SK-N-SH (cell line): ENCODE results near the gene SLC22A7. TPM values are rescaled to one million over a fixed set of nuclear protein-coding genes. Genes with fewer than 3 reads are reported as not detected.

Source experiments
- CTCF ChIA-PET: fragments of 300-600, 350-600 bp; formaldehyde crosslinking; extraction: SDS; loops from one replicate; lab custom pipeline; 2021; lab: Yijun Ruan, JAX
- POLR2A ChIA-PET: fragments of 350-600 bp; sonication (Branson Sonifier 250); formaldehyde crosslinking; extraction: SDS; loops from one replicate; lab custom pipeline; 2020; ENCODE audit warnings: antibody characterized with exemption, inconsistent platforms; lab: Yijun Ruan, JAX
- DNase-seq: peaks from one replicate; pipeline ENCODE4 v3.0.0; 2012
- H2AFZ ChIP-seq: fragments of 200-600 bp; sonication (generic); 2 replicates; pipeline ENCODE4 v1.8.1; 2016; ENCODE audit warnings: antibody characterized with exemption, mild to moderate bottlenecking, low read depth
- H3F3A ChIP-seq: fragments of 200-600 bp; sonication (generic); replicated peaks from 2 replicates; pipeline ENCODE3; 2016; ENCODE audit warnings: antibody characterized with exemption, mild to moderate bottlenecking; ENCODE audit not compliant: insufficient read depth
- H3K27ac ChIP-seq, 2 experiments: fragments of 200-500 bp in 1 of 2; fragments of 200-600 bp in 1 of 2; sonication (Bioruptor generic) in 1 of 2; sonication (generic), shearing (Covaris generic) in 1 of 2; 2 replicates each; pipeline versions ENCODE4 v1.5.1 to v1.6.1; 2014 to 2016; ENCODE audit warnings: low read depth in 2 of 2, inconsistent platforms in 1 of 2, low read length in 1 of 2, mild to moderate bottlenecking in 1 of 2, mixed read lengths in 1 of 2
- H3K27me3 ChIP-seq: fragments of 200-600 bp; sonication (generic), shearing (Covaris generic); 2 replicates; pipeline ENCODE4 v1.6.1; 2016; ENCODE audit warnings: mixed run types; ENCODE audit not compliant: insufficient read depth
- H3K36me3 ChIP-seq, 2 experiments: fragments of 200-500 bp in 1 of 2; fragments of 200-600 bp in 1 of 2; sonication (Bioruptor generic) in 1 of 2; sonication (generic) in 1 of 2; replicated peaks in 1 of 2; 2 replicates each; pipeline versions ENCODE3 to v1.5.1; 2014 to 2016; ENCODE audit warnings: low read length in 1 of 2, mild to moderate bottlenecking in 1 of 2; ENCODE audit not compliant: insufficient read depth in 2 of 2, control insufficient read depth in 1 of 2
- H3K4me1 ChIP-seq, 2 experiments: fragments of 200-500 bp in 1 of 2; fragments of 200-600 bp in 1 of 2; sonication (Bioruptor generic) in 1 of 2; sonication (generic), shearing (Covaris generic) in 1 of 2; 2 replicates each; pipeline versions ENCODE4 v1.5.1 to v1.6.1; 2014 to 2016; ENCODE audit warnings: low read depth in 1 of 2, low read length in 1 of 2, mixed run types in 1 of 2; ENCODE audit not compliant: insufficient read depth in 2 of 2, control insufficient read depth in 1 of 2
- H3K4me2 ChIP-seq: fragments of 200-600 bp; sonication (generic), shearing (Covaris generic); 2 replicates; pipeline ENCODE4 v1.6.1; 2017; ENCODE audit warnings: mixed run types
- H3K4me3 ChIP-seq, 2 experiments: fragments of 200-500 bp in 1 of 2; fragments of 200-600 bp in 1 of 2; sonication (Bioruptor generic) in 1 of 2; sonication (generic), shearing (Covaris generic) in 1 of 2; 2 replicates each; pipeline versions ENCODE4 v1.5.1 to v1.8.1; 2014 to 2016; ENCODE audit warnings: low read depth in 2 of 2, inconsistent platforms in 1 of 2, low read length in 1 of 2, mild to moderate bottlenecking in 1 of 2, mixed read lengths in 1 of 2, moderate library complexity in 1 of 2
- H3K79me2 ChIP-seq: fragments of 200-600 bp; sonication (generic); 2 replicates; pipeline ENCODE4 v1.8.1; 2017; ENCODE audit warnings: mild to moderate bottlenecking; ENCODE audit not compliant: insufficient read depth
- H3K9ac ChIP-seq: fragments of 200-600 bp; sonication (generic); 2 replicates; pipeline ENCODE4 v1.6.1; 2017; ENCODE audit warnings: mixed run types
- H3K9me2 ChIP-seq: fragments of 200-600 bp; sonication (generic); 2 replicates; pipeline ENCODE4 v1.6.1; 2017; ENCODE audit warnings: mixed run types
- H3K9me3 ChIP-seq: fragments of 200-600 bp; sonication (generic); 2 replicates; pipeline ENCODE4 v1.6.1; 2017; ENCODE audit warnings: mixed run types, mild to moderate bottlenecking, moderate library complexity
- H4K20me1 ChIP-seq: fragments of 200-600 bp; sonication (generic); 2 replicates; pipeline ENCODE4 v1.6.1; 2017; ENCODE audit warnings: mild to moderate bottlenecking, mixed run types; ENCODE audit not compliant: insufficient read depth
- CHD2 ChIP-seq: fragments of 150-350 bp; IDR thresholded peaks from 2 replicates; pipeline ENCODE4 v1.6.1; 2018; ENCODE audit warnings: low read length; ENCODE audit not compliant: partially characterized antibody
- ELF1 ChIP-seq: IDR thresholded peaks from 2 replicates; pipeline ENCODE4 v1.4.0; 2012
- EZH2phosphoT487 ChIP-seq: fragments of 200-600 bp; sonication (generic); IDR thresholded peaks from 2 replicates; pipeline ENCODE4 v1.6.1; 2017; ENCODE audit warnings: low read depth, mixed run types, mild to moderate bottlenecking, antibody characterized with exemption, moderate library complexity, borderline replicate concordance
- GABPA ChIP-seq: IDR thresholded peaks from 2 replicates; pipeline ENCODE4 v1.4.0; 2012; ENCODE audit warnings: low read depth, mild to moderate bottlenecking
- MEF2A ChIP-seq: IDR thresholded peaks from 2 replicates; pipeline ENCODE4 v1.4.0; 2012; ENCODE audit warnings: low read depth, borderline replicate concordance
- NFIC ChIP-seq: IDR thresholded peaks from 2 replicates; pipeline ENCODE4 v1.4.0; 2012; ENCODE audit warnings: borderline replicate concordance
- RXRA ChIP-seq: IDR thresholded peaks from 2 replicates; pipeline ENCODE4 v1.4.0; 2012; ENCODE audit warnings: low read depth, mild to moderate bottlenecking, borderline replicate concordance
- SIN3A ChIP-seq: IDR thresholded peaks from 2 replicates; pipeline ENCODE4 v1.6.1; 2012; ENCODE audit warnings: low read depth, mild to moderate bottlenecking, low read length, moderate library complexity, borderline replicate concordance
- YY1 ChIP-seq: IDR thresholded peaks from 2 replicates; pipeline ENCODE4 v1.4.0; 2012; ENCODE audit warnings: low read depth, mild to moderate bottlenecking
- WGBS: methylation state at CpG from one replicate; pipeline ENCODE4 v1.1.6; 2017; ENCODE audit warnings: low lambda C conversion rate; 5-methylcytosine and 5-hydroxymethylcytosine counted together
- polyA plus RNA-seq, 3 experiments: library from polyadenylated mRNA; depleted of rRNA; stranded (reverse); fragments of >200 nt; gene quantifications; 2 replicates each; pipeline ENCODE4 v1.2.3, GENCODE V29; 2012
- TF ChIP-seq, protein P1 (sequence below): IDR thresholded peaks from 2 replicates; pipeline ENCODE4 v1.4.0; 2012; ENCODE audit warnings: low read depth
- TF ChIP-seq, protein P2 (sequence below): fragments of 150-350 bp; IDR thresholded peaks from 2 replicates; pipeline ENCODE4 v1.6.1; 2016; ENCODE audit warnings: mild to moderate bottlenecking, low read depth, low read length
- TF ChIP-seq, protein P3 (sequence below): IDR thresholded peaks from 2 replicates; pipeline ENCODE4 v1.6.1; 2012; ENCODE audit warnings: mild to moderate bottlenecking, low read depth, low read length, moderate library complexity

The SLC22A7 gene
- polyA plus RNA-seq, 1 of the 3 experiments (the other 2 are of a cell fraction) = not detected

DNA sequence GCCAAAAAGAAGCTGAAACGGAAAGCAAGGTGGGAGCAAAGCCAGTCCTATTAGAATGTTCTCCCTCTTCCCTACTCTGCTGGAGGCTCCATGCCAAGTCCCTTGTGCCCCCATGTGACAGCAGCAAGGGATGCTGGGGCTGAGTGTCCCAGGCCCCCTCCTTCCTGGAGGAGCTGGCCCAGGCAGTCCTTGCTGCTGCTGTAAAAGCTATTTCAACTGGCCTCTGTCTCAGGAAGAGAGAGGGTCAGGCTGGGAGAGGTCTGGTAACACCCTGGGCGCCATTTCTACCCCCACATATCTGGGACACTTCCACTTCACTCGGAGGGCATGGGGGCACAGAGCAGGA, 29.7 kb upstream of the SLC22A7 start:
- Histone ChIP-seq H3K4me3 (no peak overlapping the region), H3K27me3 (no peaks in the 10 kb centered on the region), H3K9me3 (no peaks in the 10 kb centered on the region), H2AFZ (no peak overlapping the region), H3K4me1 (peaks cover 0 to 17% of the 10 kb centered on the region in 2 experiments; a peak in 1 of 4 replicates), H3K27ac (no peak overlapping the region), H3F3A (no peaks in the 10 kb centered on the region), H3K79me2 (no peaks in the 10 kb centered on the region), H3K9me2 (no peaks in the 10 kb centered on the region), H3K36me3 (no peaks in the 10 kb centered on the region), H3K4me2 (no peak overlapping the region), H3K9ac (no peak overlapping the region), H4K20me1 (no peaks in the 10 kb centered on the region)
- no peak for DNase-seq
- TF ChIP-seq MEF2A (no peak), ELF1 (no peak), YY1 (no peak), CHD2 (no peak), GABPA (no peak)
- TF ChIP-seq, protein P1, sequence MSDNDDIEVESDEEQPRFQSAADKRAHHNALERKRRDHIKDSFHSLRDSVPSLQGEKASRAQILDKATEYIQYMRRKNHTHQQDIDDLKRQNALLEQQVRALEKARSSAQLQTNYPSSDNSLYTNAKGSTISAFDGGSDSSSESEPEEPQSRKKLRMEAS = no peak
- TF ChIP-seq, protein P2, sequence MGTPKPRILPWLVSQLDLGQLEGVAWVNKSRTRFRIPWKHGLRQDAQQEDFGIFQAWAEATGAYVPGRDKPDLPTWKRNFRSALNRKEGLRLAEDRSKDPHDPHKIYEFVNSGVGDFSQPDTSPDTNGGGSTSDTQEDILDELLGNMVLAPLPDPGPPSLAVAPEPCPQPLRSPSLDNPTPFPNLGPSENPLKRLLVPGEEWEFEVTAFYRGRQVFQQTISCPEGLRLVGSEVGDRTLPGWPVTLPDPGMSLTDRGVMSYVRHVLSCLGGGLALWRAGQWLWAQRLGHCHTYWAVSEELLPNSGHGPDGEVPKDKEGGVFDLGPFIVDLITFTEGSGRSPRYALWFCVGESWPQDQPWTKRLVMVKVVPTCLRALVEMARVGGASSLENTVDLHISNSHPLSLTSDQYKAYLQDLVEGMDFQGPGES = no peak
- ChIA-PET POLR2A (interaction anchor here (1.0 kb wide), 1 partner anchor 9 kb away, joined by 3 read pairs; no protein-coding TSS in a partner anchor), CTCF (interaction anchor here (1.6 to 2.4 kb wide), 2 partner anchors 31 to 39 kb away, joined by 7 to 8 read pairs; partner anchors contain the start of gene DNPH1)
- WGBS = 87% methylated on average over 3 of the region's 3 CpGs

DNA sequence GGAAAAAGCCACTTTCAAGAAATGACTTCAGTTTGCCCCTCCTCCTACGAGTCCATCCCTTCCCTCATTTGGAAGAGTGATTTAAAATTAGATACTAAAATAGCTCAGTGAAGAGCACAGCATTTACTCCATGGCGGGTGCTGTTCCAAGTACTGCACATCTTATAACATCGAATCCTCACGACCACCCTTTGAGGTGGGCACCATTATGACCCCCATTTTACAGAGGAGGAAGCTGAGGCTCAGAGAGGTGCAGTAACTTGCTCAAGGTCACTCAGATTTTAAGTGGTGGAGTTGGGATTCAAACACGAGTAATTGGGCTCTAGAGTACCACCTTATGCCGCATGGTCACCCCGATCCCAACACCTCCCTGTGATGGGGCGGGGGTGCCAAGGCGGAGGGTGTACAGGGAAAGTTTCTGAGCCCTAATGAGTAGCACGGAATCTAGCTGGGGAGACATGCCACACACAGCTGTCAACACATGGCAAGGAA, 29.2 kb upstream of the SLC22A7 start:
- Histone ChIP-seq H3K9ac (no peak overlapping the region), H3K9me2 (no peaks in the 10 kb centered on the region), H3K4me2 (no peak overlapping the region), H2AFZ (no peak overlapping the region), H3K4me3 (no peak overlapping the region), H3K36me3 (no peaks in the 10 kb centered on the region), H3K9me3 (no peaks in the 10 kb centered on the region), H3F3A (no peaks in the 10 kb centered on the region), H3K79me2 (no peaks in the 10 kb centered on the region), H4K20me1 (no peaks in the 10 kb centered on the region), H3K27ac (no peak overlapping the region), H3K27me3 (no peaks in the 10 kb centered on the region), H3K4me1 (peaks cover 0 to 17% of the 10 kb centered on the region in 2 experiments; a peak in 1 of 4 replicates)
- 91% methylated on average over 10 of the region's 10 CpGs for WGBS
- TF ChIP-seq EZH2phosphoT487 = no peak
- TF ChIP-seq, protein P2 = no peak
- TF ChIP-seq SIN3A = no peak
- TF ChIP-seq, protein P3, sequence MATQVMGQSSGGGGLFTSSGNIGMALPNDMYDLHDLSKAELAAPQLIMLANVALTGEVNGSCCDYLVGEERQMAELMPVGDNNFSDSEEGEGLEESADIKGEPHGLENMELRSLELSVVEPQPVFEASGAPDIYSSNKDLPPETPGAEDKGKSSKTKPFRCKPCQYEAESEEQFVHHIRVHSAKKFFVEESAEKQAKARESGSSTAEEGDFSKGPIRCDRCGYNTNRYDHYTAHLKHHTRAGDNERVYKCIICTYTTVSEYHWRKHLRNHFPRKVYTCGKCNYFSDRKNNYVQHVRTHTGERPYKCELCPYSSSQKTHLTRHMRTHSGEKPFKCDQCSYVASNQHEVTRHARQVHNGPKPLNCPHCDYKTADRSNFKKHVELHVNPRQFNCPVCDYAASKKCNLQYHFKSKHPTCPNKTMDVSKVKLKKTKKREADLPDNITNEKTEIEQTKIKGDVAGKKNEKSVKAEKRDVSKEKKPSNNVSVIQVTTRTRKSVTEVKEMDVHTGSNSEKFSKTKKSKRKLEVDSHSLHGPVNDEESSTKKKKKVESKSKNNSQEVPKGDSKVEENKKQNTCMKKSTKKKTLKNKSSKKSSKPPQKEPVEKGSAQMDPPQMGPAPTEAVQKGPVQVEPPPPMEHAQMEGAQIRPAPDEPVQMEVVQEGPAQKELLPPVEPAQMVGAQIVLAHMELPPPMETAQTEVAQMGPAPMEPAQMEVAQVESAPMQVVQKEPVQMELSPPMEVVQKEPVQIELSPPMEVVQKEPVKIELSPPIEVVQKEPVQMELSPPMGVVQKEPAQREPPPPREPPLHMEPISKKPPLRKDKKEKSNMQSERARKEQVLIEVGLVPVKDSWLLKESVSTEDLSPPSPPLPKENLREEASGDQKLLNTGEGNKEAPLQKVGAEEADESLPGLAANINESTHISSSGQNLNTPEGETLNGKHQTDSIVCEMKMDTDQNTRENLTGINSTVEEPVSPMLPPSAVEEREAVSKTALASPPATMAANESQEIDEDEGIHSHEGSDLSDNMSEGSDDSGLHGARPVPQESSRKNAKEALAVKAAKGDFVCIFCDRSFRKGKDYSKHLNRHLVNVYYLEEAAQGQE = no peak
- no peak for TF ChIP-seq NFIC
- TF ChIP-seq RXRA = no peak
- POLR2A ChIA-PET = interaction anchor here (1.0 kb wide), 1 partner anchor 9 kb away, joined by 3 read pairs; no protein-coding TSS in a partner anchor
- DNase-seq = no peak
- CTCF ChIA-PET = interaction anchor here (0.6 to 2.4 kb wide), 4 partner anchors 24 to 182 kb away, joined by 3 to 8 read pairs (median 5); partner anchors contain the start of gene DNPH1
